Mononuclear cell (primary cell): Measurements from ENCODE around the gene PRUNE1. TPM values are rescaled to one million over a fixed set of nuclear protein-coding genes. Genes with fewer than 3 reads are reported as not detected.

ENCODE experiments used
- H3K27me3 ChIP-seq: 2 replicates; pipeline ENCODE4 v1.6.0; 2011; ENCODE audit warnings: low read length, control low read depth; ENCODE audit not compliant: insufficient read depth
- H3K4me1 ChIP-seq: 2 replicates; pipeline ENCODE4 v1.5.1; 2011; ENCODE audit warnings: mild to moderate bottlenecking, low read length, control low read depth; ENCODE audit not compliant: insufficient read depth
- H3K4me3 ChIP-seq: 2 replicates; pipeline ENCODE4 v1.5.1; 2011; ENCODE audit warnings: mild to moderate bottlenecking, low read length, moderate library complexity
- H3K9me3 ChIP-seq: 2 replicates; pipeline ENCODE4 v1.5.1; 2011; ENCODE audit warnings: low read depth, mild to moderate bottlenecking, control low read depth, low read length
- total RNA-seq: library from RNA; depleted of rRNA; stranded (reverse); fragments of >200 nt; gene quantifications from one replicate; pipeline ENCODE4 v1.2.3, GENCODE V29; 2012

PRUNE1 gene
- total RNA-seq, 1 donor: 18.2 TPM

DNA sequence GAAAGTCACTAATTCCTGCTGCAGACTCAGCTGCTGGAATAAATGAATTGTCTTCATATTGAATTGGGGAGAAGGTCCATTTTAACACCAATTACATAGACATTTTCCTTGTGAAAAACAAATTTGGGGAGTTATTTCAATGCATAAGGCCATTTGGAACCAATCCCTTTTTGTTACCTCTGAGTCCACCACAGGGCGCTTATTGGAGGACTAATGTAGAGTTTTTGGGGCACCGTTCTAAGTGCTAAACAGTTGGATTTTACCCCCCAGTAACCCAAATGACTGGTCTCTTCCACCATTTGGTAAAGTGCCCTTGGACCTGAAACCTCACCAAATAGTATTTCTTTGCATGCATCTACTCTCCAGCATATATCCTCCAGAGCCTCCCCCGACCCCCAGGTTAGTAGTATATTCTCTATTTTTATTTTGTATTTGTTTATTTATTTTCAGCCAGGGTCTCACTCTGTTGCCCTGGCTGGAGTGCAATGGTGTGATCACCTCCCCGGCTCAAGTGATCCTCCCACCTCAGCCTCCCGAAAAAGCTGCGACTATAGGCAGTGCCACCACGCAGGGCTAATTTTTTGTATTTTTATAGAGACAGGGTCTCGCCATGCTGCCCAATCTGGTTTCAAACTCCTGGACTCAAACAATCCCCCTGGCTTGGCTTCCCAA lies 1.6 kb downstream of the PRUNE1 start:
- H3K9me3 ChIP-seq: no peaks in the 10 kb centered on the region
- H3K27me3 ChIP-seq: no peaks in the 10 kb centered on the region
- no peak overlapping the region for H3K4me3 ChIP-seq
- H3K4me1 ChIP-seq: peaks cover 62% of the 10 kb centered on the region

DNA sequence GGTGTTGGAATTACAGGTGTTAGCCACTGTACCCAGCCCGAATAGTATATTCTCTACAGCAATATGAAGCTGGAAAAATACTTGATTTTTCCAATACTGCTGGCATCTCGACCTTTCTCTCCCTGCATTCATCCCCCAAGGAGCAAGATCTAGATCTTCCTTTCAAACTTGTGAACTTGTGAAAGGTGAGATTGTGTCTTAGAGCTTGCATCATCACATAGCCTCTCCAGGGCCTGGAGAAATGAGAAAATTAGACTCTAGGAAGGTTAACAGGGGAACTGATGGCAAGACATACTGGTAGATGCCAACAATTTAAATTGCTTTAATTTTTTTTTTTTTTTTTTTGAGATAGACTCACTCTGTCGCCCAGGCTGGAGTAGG lies 2.1 kb downstream of the PRUNE1 start:
- Histone ChIP-seq H3K9me3 (no peaks in the 10 kb centered on the region), H3K27me3 (no peaks in the 10 kb centered on the region), H3K4me3 (no peak overlapping the region), H3K4me1 (peaks cover 57% of the 10 kb centered on the region)

DNA sequence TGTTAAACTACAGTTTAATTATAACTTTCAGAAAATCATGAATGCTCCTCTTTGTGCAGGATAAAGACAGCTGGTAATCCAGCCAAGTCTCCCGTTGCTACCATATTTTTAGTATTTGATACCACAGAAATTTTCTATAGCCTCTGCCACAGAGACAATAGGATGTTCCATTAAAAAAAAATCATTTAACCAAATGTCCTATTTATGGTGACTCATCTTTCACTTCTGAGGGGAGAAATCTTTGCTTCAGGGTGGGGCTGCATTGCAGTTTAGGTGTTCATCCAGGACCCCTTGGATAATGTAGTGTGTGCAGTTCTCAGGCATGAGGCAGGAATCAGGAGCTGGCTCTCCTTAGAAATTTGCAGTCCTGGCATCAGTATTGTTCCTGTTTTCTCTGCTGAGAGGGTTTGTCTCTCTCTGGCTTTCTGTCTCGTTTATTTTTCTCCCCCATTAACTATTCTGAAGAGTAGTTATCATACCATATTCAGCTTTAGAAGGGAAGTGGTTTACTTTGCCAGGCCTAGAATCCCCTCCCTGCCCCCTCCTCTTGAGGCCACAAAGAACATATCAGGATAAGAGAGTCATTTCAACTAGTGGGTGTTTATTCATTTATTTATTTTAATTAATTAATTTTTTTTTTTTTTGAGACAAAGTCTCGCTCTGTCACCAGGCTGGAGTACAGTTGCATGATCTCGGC lies 3.1 kb downstream of the PRUNE1 start:
- peaks cover 47% of the 10 kb centered on the region for H3K4me1 ChIP-seq
- H3K9me3 ChIP-seq: no peaks in the 10 kb centered on the region
- no peak overlapping the region for H3K4me3 ChIP-seq
- H3K27me3 ChIP-seq: no peaks in the 10 kb centered on the region

DNA sequence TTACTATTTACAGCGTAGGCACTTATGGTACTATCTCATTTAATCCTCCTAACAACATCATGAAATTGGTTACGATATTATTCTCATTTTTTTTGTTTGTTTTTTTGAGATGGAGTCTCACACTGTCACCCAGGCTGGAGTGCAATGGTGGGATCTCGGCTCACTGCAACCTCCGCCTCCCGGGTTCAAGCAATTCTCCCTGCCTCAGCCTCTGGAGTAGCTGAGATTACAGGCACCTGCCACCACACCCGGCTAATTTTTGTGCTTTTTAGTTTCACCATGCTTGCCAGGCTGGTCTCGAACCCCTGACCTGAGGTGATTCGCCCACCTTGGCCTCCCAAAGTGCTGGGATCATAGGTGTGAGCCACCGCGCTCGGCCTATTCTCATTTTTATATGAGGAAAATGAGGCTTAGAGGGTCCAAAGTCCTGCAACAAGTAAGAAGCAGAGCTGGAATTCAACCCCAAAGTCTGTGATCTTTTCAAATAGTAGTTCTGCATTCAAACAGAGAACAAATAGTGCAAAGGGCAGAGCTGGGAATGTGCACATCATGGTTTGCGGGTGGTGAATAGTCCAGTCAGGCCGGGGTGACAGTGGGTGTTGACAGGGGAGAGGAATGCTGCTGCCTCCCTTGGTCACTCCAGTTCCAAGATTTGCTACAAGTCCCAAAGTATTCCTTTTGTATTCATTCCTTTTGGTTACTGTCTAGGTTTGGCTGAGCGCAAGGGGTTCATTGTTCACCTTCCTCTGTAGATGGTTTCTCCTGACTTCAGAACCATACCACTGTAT lies 4.6 kb downstream of the PRUNE1 start:
- H3K4me3 ChIP-seq: no peak overlapping the region
- H3K9me3 ChIP-seq: no peaks in the 10 kb centered on the region
- no peaks in the 10 kb centered on the region for H3K27me3 ChIP-seq
- H3K4me1 ChIP-seq: peaks cover 31% of the 10 kb centered on the region

DNA sequence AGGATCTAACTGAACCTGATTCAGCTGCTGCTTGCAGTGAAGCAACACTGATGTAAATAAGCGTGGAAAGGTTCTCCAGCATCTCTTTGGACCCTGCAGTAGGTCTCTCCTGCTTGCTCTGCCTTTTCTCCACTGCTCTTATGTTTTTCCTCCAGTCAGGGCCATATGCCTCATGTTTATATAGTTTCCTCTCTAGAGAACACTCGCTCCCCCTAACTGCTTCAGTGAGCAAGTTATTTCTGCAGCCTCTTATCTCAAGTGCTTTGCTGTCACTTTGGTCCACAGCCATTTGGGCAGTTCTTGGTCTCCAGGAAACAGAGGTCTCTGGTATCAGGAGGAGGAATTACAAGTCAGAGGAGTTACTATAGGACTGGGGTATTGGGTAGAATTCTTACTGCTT lies 5.3 kb downstream of the PRUNE1 start:
- Histone ChIP-seq H3K4me1 (peaks cover 29% of the 10 kb centered on the region), H3K27me3 (no peaks in the 10 kb centered on the region)

DNA sequence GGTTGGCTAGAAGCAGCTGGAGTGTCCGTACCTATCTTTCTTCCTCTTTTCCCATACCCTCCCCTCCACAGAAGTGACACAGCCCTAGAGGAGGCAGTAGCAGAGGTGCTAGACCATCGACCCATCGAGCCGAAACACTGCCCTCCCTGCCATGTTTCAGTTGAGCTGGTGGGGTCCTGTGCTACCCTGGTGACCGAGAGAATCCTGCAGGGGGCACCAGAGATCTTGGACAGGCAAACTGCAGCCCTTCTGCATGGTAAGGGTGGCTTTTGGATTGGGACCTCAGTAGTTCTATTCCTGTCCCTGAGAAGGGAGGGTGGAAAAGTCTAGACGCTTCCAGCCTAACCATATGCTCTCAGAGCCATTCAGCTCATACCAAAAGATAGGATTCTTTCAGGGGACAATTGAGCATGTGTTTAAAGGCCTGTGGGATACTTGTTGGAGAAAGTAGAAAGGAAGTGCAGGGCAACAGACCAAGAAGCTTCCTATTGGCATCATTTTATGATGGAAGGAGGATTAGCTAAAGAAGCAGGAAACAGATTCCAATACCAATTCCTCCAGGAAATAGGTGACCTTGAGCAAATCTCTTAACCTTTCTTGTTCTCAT lies 16.4 kb downstream of the PRUNE1 start:
- peaks cover 7% of the 10 kb centered on the region for H3K4me1 ChIP-seq
- H3K9me3 ChIP-seq: no peaks in the 10 kb centered on the region
- H3K27me3 ChIP-seq: no peaks in the 10 kb centered on the region
- no peak overlapping the region for H3K4me3 ChIP-seq

More for the DNA sequence above, 5.3 kb downstream of the PRUNE1 start:
- no peaks in the 10 kb centered on the region for H3K9me3 ChIP-seq
- no peak overlapping the region for H3K4me3 ChIP-seq

DNA sequence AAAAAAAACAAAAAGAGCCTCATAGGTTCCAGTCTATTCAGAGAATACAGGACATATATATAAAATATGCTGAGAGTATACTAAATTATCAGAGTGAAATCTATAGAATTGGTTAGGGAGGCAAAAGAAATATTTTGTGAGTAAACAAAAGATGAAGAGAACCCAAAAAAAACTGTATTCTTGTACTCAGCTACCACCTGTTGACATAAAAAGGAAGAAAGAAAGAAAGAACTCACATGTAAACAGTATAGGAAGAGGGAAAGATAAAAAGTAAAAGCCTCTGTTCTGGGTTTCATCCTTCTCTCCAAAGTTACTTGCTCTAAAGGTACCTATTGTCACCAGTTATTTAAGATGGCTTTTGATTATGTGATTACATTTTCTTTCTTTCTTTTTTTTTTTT lies 18.2 kb downstream of the PRUNE1 start:
- Histone ChIP-seq H3K9me3 (no peaks in the 10 kb centered on the region), H3K4me1 (peaks cover 7% of the 10 kb centered on the region), H3K4me3 (no peak overlapping the region), H3K27me3 (no peaks in the 10 kb centered on the region)

DNA sequence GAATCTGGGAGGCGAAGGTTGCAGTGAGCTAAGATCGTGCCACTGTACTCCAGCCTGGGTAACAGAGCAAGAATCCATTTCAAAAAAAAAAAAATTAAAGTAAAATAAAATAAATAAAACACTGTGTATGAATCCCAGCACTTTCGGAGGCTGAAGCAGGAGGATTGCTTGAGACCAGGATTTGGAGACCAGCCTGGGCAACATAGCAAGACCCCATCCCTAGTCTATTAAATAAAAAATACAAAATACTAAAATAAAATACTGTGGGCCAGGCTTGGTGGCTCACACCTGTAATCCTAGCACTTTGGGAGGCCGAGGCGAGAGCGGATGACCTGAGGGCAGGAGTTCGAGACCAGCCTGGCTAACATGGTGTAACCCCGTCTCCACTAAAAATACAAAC lies 23.9 kb downstream of the PRUNE1 start:
- Histone ChIP-seq H3K4me1 (no peaks in the 10 kb centered on the region), H3K9me3 (no peaks in the 10 kb centered on the region), H3K4me3 (no peak overlapping the region), H3K27me3 (no peaks in the 10 kb centered on the region)

DNA sequence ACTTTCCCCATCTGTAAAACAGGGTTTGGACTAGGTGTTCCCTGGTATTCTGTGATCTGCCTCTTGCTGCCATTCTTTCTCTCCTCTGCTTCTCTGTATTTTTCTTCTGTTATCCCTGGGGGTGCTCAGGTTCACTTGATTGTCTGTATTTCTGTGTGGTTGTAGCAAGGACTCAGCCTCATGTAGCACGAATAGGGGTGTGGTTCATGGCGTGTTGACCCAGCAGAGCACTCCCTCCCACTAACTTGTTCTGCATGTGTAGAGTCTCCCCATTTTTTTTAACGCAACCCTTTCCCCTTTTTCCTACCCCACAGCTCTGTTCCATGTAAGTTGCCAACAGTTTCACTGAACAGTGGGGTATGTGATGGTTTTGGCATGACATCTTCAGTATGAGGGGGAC lies 26.9 kb downstream of the PRUNE1 start:
- Histone ChIP-seq H3K9me3 (no peaks in the 10 kb centered on the region), H3K4me3 (no peak overlapping the region), H3K27me3 (no peaks in the 10 kb centered on the region), H3K4me1 (no peaks in the 10 kb centered on the region)

DNA sequence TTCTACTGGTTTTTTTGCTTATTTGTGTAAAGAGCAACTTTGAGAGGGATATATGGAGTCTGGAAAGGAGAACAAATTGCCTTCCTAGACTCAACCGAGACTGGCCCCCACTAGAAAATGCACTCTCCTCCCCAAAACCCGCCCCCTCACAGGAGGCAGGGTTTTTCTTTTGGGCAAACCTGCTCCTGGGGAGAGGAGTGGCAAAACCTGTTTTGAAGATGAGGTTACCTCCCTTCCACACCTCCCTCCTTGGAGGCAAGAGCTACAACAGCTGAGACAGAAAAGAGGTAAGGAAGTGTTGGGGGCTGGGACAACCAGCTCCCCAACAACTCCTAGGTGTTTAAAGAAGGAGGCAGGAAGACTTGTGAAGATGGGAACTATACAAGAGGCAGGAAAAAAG lies 28.1 kb downstream of the PRUNE1 start, which contains the start of gene BNIPL:
Gene BNIPL (plus strand): TSS at position 231 of the 400 bp plus-strand sequence. CDS start 140 bp downstream, at position 371.
- H3K4me1 ChIP-seq: no peaks in the 10 kb centered on the region
- no peaks in the 10 kb centered on the region for H3K9me3 ChIP-seq
- no peak within 1 kb of the TSS for H3K4me3 ChIP-seq
- no peaks in the 10 kb centered on the region for H3K27me3 ChIP-seq

DNA sequence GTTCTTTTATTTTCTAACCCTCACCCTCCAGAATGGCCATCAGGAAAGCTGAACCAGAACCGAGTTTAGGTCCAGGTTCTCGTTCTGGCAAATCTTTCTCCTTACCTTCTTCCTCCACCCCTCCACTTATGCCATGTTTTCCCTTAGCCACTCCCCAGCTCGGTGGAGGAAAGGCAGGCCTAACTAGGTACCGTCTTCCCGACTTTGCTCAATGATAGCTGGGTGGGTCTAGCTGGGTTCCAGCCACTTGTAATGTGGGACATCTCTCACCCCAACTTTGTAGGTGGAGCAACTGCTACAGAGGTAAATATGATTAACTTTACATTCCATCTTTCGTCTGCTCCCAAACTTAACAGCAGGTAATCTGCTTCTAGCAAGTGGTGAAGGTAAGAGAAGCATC lies 28.8 kb downstream of the PRUNE1 start:
- no peak overlapping the region for H3K4me3 ChIP-seq
- H3K4me1 ChIP-seq: no peaks in the 10 kb centered on the region
- H3K9me3 ChIP-seq: no peaks in the 10 kb centered on the region

DNA sequence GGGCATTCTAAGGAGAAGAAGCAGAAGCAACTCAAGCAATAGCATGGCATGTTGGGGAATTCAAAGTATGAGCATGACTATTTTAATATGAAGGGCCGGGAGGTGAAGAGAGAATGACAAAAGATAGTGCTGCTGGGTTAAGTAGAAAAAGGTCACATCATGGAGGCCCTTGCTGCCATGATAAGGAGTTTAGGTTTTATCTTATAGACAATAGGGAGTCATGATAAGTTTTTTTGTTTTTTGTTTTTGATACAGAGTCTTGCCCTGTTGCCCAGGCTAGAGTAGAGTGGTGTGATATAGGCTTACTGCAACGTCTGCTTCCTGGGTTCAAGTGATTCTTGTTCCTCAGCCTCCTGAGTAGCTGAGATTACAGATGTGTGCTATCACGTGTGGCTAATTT lies 31.3 kb downstream of the PRUNE1 start:
- no peaks in the 10 kb centered on the region for H3K9me3 ChIP-seq
- no peak overlapping the region for H3K4me3 ChIP-seq
- H3K4me1 ChIP-seq: no peaks in the 10 kb centered on the region
- H3K27me3 ChIP-seq: no peaks in the 10 kb centered on the region

More for the DNA sequence above, 28.8 kb downstream of the PRUNE1 start:
- H3K27me3 ChIP-seq: no peaks in the 10 kb centered on the region

DNA sequence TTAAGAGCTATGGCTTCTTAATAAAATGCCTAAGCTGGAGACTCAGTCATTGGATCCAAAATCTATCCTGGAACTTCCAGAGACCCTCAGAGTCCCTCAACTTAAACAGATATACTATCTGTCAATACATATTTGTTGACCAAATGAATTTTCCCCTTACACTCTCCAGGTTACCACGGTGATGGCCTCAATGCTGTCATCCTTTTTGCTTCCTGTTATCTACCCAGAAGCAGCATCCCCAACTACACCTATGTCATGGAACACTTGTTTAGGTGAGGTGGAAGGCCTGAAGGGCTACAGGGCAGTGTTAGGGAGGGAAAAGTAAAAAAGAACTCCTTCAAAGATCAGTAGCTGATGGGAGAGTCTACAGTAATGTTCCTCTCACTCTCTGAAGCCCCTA lies 34.9 kb downstream of the PRUNE1 start:
- Histone ChIP-seq H3K4me3 (no peak overlapping the region), H3K27me3 (no peaks in the 10 kb centered on the region), H3K4me1 (peaks cover 15% of the 10 kb centered on the region), H3K9me3 (no peaks in the 10 kb centered on the region)

DNA sequence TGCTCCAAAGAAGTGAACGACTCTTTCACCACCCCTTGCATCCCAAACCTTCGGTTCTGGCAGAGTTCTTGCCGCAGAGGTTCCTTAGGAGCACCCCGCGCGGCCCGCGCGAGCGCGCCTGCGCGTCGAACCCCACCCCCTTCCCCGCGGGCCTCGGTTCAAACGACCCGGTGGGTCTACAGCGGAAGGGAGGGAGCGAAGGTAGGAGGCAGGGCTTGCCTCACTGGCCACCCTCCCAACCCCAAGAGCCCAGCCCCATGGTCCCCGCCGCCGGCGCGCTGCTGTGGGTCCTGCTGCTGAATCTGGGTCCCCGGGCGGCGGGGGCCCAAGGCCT lies 39.3 kb downstream of the PRUNE1 start, which contains the start of gene C1orf56:
Gene C1orf56 (plus strand): TSS at position 161 of the 334 bp plus-strand sequence. CDS start 97 bp downstream, at position 258.
- Histone ChIP-seq H3K4me3 (peak within 1 kb of the TSS; percentile 58), H3K4me1 (peaks cover 38% of the 10 kb centered on the region), H3K9me3 (no peaks in the 10 kb centered on the region), H3K27me3 (no peaks in the 10 kb centered on the region)
